GM20431 (cell line): Measurements from ENCODE around the gene C1orf35.

Source experiments
- in situ Hi-C: fragments of 300-500 bp; cut with MseI, MboI; formaldehyde crosslinking; loops from one replicate; pipeline ENCODE4 v1.15.0; 2020; ENCODE audit warnings: low sequenced_read_pairs; ENCODE audit not compliant: unreplicated experiment

The C1orf35 gene

DNA sequence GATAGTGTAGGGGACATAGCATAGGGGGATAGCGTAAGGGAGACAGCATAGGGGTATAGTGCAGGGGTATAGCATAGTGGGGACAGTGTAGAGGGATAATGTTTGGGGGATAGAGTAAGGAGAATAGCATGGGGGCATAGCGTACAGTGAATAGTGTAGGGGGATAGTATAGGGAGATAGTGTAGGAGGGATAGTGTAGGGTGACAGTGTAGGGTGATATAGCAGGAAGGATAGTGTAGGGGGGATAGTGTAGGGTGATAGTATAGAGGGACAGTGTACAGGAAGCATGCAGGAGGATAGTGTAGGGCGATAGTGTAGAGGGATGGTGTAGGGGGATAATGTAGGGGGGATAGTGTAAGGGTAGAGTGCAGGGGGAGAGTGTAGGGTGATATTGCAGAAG, 32.3 kb downstream of the C1orf35 start:
- in situ Hi-C loops: no loop called here

DNA sequence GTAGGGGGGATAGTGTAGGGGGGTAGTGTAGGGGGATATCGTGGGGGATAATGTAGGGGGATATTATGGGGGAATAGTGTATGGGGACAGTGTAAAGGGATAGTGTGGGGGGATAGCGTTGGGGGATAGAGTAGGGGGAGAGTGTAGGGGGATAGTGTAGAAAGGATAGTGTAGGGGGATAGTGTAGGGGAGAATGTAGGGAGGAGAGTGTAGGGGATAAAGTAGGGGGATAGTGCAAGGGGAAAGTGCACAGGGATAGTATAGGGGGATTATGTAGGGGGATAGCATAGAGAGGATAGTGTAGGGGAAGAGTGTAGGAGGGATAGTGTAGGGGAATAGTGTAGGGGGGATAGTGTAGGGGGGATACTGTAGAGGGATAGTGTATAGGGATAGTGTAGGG, 33.0 kb downstream of the C1orf35 start:
- in situ Hi-C loops: no loop called here

DNA sequence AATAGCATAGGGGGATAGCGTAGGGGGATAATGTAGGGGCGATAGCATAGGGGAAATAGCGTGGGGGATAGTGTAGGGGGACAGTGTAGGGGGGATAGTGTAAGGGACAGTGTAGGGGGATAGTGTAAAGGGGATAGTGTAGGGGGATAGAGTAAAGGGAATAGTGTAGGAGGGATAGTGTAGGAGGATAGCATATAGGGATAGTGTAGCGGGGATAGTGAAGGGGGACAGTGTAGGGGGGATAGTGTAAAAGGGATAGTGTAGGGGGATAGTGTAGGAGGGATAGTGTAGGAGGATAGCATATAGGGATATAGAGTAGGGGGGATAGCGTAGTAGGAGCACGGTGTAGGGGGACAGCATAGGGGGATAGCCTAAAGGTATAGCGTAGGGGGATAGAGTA, 34.8 kb downstream of the C1orf35 start:
- in situ Hi-C loops: no loop called here

DNA sequence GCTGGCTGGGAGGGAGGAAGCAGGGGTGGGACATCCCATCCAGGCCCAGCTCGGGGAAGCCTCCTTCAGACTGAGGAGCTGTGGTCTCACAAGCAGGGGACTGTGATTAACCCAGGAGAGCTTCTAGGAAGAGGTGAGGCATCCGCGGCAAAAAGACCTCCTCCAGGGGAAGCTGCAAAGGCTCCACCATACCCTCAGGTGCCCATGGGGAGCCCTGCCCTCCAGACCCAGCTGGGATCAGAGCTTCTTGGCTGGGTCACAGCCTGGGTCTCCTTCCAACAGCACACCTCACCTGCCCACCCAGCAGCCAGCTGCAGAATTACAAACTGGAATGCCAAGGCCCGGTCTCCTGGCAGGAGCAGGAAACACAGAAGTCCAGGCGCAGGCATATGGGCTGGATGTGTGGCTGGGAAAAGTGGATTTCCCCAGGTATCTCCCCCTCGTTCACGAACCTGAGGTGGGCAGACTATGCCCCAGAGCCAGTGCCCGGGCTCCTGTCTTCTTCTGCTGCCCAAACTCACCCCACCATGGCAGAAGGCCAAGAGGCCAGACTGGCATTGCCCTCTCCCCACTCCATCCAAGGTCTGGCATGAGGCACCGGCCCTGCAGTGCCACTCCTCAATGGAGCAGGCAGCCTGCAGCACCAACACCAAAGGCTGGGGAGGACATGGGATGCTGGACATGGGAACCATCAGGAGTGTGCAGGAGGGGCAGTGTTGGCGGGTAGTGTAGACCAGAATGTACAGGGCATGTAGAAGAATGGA, 36.1 kb downstream of the C1orf35 start:
- in situ Hi-C loops: no loop called here

DNA sequence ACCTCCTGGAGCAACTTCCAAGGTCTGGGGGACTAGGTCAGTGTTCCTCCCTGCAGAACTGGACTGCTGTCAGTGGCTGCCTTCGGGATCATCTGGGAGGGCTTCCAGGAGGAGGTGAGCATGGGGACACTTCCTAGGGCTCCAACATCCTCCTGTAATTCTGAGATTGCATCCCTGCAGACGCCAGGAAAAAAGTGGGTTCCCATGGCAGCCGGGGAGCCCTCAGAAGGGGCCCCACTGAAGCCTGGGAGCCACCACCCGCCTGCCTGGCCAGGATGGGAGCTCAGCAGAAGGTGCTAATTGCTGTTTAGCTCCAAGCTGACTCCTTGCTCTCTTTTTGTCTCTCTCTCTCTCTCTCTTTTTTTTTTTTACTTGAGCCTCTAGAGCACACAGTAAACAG, 36.7 kb downstream of the C1orf35 start:
- in situ Hi-C loops: no loop called here

DNA sequence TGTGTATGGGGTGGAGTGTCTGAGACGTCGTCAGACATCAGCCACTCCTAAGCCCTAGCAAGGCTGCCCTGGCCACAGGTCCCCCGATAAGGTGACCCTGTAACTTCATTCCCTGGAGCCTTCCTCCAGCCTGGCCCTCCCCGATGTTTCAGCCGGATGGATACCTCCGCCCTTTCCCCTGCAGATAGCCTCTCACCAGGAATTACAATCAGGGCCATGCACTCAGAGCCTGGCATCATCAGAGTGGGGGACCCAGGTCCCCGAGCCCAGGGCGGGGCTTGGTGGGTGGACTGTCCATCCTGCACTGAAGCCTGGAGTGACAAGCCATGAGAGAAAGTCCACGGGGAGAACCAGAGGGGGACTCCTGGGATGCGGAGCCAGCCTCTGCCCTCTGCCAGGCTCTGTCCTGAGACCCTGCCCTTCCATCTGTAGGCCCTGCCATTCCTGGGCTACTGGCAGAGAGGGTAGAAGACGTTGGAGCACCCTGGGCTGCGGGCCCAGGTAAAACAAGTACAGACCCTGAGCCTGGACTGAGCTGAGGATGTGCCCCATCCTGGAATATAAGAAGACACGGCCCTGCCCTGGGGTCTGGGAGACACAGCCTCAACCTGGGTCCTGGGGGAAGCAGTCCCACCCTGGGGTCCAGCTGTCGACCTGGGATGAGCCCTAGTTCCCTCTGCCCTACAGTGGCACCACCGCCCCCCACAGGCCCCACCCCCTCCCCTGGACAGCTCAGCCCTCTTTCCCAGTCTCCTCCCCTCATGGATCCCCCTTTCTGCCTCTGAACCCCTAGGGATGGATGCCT, 37.4 kb downstream of the C1orf35 start:
- in situ Hi-C loops: no loop called here

DNA sequence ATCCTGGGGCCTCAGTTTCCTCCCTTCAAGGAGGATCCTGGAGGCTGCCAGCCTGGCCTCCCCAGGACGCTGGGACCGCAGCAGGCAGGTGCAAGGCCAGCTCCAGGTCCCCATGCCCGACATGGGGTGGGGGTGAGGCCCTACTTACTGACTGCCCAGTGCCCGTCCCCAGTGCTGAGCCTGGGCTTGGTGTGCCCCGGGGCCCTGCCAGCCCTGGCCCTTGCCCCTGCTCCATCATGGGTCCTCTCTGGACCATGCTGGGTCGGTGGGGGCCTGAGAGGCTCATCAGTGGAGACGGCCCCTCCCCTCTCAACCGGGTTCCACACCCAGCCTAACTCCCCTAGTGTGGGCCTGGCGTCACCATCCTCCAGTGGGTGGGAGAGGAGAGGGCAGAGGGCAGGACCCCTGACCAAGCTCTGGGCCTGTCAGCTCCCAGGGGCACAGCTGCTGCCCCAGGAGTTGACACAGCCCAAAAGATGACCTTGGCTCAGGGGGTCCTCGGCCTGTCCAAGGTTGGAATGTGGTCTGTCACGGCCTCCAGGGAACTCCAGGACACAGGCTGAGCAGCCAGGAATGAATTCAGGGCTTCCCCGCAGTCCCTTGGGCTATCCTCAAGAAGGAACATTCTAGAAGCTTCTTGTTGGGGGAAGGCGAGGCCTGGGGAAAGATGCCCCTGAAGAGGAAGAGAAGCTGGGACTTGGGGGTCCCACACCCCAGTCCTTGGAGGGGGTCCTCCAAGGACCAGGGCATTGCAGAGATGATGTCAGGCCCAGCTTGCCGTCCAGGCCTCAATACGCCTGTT, 38.2 kb downstream of the C1orf35 start:
- in situ Hi-C loops: no loop called here

DNA sequence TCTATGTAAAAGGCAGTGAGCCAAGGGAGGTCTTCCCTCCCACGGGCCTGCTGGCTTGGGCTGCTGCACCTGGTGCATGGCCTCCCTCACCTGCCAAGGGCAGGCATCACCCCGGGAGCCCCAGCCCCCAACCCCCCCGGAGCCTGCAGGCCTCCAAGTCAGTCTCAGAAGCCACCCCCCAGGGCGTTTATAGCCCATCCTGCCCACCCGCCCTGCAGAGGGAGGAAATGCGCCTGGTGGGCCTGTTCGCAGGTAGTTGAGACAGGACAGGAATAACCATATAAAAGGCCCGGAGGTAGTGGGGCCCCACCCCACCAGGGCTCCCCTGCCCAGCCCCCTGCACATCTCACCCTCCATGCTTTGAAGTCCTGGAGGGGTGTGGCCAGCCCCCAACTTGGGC, 38.8 kb downstream of the C1orf35 start:
- in situ Hi-C loops: no loop called here

DNA sequence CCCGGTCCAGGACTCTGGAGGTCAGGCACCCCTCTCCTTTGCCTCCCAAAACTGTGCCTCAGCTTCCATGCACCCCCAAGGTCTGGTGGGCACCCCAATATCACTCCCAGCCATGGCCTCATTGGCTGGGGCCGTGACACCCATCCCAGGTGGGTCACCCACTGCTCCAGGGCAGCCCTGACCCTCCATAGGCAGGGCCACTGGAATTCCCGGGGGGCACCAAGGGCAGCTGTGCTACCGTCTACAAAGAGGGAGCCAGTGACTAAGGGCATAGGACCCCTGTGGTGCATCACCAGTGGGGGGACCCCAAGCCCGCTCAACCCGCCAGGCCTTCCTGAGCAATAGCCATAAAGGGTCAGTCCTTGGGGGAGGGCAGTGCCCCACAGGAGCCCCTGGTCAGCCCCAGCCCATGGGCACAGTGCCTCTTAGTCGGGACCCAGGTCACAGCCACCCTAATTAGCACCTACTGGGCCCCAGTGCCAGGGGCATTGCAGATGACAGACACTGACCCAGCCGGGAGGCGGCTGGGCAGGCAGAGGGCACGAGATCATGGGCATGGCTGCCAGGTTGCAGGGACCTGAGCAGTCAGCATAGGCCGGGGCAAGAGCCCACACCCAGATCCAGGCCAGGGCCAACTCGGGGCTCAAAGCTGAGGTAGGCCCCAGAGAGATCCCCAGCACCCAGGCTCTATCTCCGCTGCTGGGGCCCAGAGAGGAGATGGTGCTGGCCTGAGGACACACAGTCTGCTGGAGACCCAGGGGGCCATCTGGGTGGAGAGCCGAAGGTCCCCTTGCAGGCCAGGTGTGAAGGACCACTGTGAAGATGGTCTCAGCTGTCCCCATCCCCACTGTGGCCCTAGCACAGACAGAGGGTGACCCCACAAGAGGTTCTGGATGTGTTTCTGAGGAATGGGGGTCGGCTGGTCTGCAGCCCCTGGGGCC, 39.6 kb downstream of the C1orf35 start:
- in situ Hi-C loops: no loop called here

DNA sequence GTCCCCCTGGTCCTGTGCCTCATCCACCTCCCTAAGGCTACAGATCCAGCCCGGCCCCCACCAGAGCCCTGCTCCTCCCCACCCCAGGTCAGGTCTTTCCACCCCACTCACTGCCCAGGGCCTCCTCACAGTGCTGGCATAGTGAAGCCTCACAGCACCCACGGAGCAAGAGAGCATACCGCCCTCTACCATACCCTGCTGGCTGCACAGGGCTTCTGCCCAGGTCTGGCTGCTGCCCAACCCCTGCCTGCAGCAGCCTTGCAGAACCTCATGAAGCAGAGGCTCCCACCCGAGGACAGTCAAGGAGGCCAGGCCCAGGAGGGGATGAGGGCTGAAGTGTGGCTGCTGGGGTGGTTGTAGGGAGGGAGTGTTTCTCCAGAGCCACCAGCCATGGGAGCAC, 40.3 kb downstream of the C1orf35 start:
- in situ Hi-C loops: no loop called here

DNA sequence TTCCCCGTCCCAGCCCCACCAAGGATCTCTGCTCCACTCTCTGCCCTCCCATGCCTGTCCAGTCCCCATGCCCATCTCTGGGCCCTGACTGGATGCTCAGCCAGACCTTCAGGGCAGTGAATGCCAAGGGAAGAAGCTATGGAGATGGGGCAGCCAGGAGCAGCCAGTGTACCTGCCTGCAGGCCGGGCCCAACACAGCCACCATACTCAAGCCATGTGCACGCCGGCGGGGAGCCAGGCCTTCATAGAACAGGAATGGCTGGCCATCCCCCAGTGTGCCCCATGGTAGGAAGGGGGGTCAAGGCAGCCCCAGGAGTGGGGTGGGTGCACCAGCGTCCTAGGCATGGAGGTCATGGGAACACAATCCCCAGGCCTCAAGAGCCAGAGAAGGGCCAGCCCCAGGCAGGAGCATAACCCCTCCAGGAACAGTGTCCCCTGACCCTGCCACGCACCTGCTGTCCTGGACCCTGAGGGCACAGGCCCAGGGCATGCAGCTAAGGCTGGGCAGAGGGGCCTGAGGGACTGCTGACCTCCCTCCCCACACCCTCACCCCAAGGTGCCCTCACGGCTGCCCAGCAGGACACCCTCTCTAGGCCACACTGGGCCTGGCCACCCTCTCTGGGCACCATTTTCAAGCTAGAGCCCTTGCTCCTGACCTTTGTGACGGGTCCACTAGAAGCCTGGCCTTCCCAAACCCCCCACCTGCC, 40.9 kb downstream of the C1orf35 start:
- in situ Hi-C loops: no loop called here

DNA sequence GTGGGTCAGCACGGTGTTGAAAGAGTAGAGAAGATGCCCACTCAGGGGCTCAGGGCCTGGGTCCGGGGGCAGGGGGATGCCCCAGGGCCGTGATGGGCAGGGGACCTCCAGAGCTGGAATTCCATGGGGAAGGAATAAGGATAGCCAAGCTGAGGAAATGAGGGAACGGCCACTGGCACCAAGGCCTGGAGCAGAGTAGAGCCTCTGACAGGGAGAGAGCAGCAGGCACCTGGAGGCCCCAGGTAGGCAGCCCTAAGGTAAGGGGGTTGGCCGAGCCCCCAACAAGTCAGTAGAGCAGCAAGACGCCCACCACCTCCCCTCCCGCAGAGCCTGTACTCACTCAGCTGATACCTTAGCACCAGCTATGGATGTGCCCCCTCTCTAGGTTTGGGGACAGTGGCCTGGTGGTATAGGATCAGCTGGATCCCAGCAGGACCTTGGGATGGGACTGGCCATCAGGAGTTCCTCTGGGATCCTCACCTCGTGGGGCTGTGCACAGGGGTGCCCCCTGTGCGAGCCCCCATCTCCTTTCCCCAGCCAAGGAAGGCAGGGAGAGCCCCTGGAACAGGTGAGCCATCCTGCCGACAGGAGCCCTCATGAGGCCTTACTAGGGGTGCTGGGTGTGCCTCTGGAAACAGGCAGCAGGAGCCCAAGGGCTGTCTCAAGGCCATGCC, 41.6 kb downstream of the C1orf35 start:
- in situ Hi-C loops: no loop called here

DNA sequence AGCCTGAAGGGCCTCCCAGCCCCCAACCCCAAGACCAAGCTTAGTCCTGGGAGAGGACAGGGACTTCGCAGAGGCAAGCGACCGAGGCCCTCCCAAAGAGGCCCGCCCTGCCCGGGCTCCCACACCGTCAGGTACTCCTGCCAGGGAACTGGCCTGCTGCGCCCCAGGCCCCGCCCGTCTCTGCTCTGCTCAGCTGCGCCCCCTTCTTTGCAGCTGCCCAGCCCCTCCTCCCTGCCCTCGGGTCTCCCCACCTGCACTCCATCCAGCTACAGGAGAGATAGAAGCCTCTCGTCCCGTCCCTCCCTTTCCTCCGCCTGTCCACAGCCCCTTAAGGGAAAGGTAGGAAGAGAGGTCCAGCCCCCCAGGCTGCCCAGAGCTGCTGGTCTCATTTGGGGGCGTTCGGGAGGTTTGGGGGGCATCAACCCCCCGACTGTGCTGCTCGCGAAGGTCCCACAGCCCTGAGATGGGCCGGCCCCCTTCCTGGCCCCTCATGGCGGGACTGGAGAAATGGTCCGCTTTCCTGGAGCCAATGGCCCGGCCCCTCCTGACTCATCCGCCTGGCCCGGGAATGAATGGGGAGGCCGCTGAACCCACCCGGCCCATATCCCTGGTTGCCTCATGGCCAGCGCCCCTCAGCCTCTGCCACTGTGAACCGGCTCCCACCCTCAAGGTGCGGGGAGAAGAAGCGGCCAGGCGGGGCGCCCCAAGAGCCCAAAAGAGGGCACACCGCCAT, 42.5 kb downstream of the C1orf35 start:
- in situ Hi-C loops: no loop called here

DNA sequence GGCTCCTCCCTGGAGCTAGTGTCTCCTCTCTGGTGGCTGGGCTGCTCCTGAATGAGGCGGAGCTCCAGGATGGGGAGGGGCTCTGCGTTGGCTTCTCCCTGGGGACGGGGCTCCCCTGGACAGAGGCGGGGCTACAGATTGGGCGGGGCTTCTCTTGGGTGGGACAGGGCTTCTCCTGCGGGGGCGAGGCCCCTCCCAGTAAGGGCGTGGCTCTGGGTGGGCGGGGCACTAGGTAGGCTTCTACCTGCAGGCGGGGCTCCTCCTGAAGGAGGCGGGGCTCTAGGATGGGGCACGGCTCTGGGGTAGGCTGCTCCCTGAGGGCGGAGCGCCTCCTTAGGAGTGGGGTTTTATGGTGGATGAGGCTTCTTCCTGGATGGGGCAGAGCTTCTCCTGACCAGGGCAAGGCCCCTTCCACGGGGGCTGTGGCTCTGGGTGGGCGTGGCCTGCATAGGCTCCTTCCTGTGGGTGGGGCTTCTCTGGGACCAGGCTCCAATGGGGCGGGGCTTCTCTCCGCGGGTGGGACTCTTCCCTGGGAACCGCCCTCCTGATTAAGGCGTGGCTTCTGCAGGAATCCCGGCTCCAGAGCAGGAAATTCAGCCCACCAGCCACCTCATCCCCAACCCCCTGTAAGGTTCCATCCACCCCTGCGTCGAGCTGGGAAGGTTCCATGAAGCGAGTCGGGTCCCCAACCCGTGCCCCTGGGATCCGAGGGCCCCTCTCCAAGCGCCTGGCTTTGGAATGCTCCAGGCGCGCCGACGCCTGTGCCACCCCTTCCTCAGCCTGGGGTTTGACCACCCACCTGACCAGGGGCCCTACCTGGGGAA, 43.3 kb downstream of the C1orf35 start:
- in situ Hi-C loops: no loop called here

DNA sequence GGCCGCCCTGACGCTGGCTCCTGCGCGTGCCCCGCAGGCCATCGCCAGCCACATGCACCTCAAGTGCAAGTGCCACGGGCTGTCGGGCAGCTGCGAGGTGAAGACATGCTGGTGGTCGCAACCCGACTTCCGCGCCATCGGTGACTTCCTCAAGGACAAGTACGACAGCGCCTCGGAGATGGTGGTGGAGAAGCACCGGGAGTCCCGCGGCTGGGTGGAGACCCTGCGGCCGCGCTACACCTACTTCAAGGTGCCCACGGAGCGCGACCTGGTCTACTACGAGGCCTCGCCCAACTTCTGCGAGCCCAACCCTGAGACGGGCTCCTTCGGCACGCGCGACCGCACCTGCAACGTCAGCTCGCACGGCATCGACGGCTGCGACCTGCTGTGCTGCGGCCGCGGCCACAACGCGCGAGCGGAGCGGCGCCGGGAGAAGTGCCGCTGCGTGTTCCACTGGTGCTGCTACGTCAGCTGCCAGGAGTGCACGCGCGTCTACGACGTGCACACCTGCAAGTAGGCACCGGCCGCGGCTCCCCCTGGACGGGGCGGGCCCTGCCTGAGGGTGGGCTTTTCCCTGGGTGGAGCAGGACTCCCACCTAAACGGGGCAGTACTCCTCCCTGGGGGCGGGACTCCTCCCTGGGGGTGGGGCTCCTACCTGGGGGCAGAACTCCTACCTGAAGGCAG, 44.0 kb downstream of the C1orf35 start:
- in situ Hi-C loops: no loop called here

DNA sequence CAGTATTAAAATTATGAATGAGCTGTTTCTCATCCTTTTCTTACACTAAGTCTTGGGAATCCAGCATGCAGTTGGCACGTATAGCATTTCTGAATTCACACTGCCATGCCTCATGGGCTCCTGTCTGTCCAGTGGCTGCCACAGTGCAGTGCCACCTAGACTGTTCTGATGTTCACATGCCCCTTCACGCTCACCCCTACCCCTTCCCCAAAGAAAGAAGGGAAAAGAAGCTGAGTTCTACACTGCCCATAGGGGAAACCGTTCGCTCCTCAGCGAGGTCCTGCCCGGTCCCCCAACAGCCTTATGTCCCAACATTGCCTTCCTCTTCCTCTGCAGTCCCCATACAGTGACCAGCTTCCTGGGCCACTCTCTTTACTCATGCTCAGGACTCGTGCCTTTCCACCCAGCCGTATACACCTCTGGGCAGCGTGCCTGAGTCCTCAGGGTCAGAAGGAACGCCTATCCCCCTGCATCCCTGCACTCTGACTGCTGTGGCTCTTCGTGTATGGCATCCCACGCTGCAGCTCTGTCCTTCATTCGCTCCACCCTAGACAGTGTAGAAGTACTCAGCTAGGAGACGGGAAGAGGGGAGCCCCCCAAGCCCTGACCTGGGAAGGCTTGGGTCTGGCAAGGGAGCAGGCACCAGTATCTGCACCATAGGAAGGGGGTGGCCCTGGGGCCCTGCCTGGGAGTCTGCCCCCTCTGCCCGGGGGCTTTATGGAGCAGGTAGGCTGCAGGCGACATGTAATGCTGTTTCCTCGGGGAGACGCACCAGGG, 44.8 kb downstream of the C1orf35 start:
- in situ Hi-C loops: no loop called here
